Skeletal muscle tissue (tissue), 4 donors: ENCODE data around the gene WNK2. TPM values are rescaled to one million over a fixed set of nuclear protein-coding genes. Genes with fewer than 3 reads are reported as not detected.
A peak's percentile ranks its signal among the peaks of the same experiment; 100 is the strongest.

ENCODE experiments used
- H3K27ac ChIP-seq: one replicate; pipeline ENCODE4 v1.7.0; 2013; ENCODE audit warnings: mild to moderate bottlenecking, low read depth, low read length, inconsistent platforms
- H3K27me3 ChIP-seq, 3 donors: one replicate each; pipeline ENCODE4 v1.7.0; 2013; ENCODE audit warnings: low read length in 3 of 3; ENCODE audit not compliant: control insufficient read depth in 3 of 3, insufficient read depth in 3 of 3
- H3K36me3 ChIP-seq, 3 donors: one replicate each; pipeline ENCODE4 v1.7.0; 2013; ENCODE audit warnings: low read length in 3 of 3; ENCODE audit not compliant: control insufficient read depth in 3 of 3, insufficient read depth in 3 of 3
- H3K4me1 ChIP-seq, 3 donors: one replicate each; pipeline ENCODE4 v1.7.0; 2013; ENCODE audit warnings: low read length in 3 of 3, mild to moderate bottlenecking in 3 of 3; ENCODE audit not compliant: control insufficient read depth in 3 of 3, insufficient read depth in 3 of 3
- H3K4me3 ChIP-seq, 3 donors: one replicate each; pipeline ENCODE4 v1.7.0; 2013; ENCODE audit warnings: low read length in 3 of 3
- H3K9ac ChIP-seq, 3 donors: one replicate each; pipeline ENCODE4 v1.7.0; 2013; ENCODE audit warnings: low read length in 3 of 3, mild to moderate bottlenecking in 3 of 3, moderate library complexity in 2 of 3, low read depth in 1 of 3
- H3K9me3 ChIP-seq, 3 donors: one replicate each; pipeline ENCODE4 v1.7.0; 2013; ENCODE audit warnings: low read length in 3 of 3; ENCODE audit not compliant: control insufficient read depth in 3 of 3
- total RNA-seq: library from RNA; depleted of rRNA; stranded (reverse); fragments of >200 nt; gene quantifications from one replicate; pipeline ENCODE4 v1.2.3, GENCODE V29; 2014
- donor health status: Osteomylitis.

WNK2 gene
- total RNA-seq, 1 donor from 2014 or later: 4.7 TPM

- H3K27me3 ChIP-seq: no peaks in the 10 kb centered on the region
- peak overlapping the region; percentile 43 to 89 (median 57) for H3K9ac ChIP-seq
- H3K27ac ChIP-seq: peak overlapping the region; percentile 91
- peak overlapping the region in 2 of 3 donors; percentile 31 to 33 for H3K4me3 ChIP-seq
- H3K4me1 ChIP-seq: peaks cover 75 to 83% (median 82%) of the 10 kb centered on the region in 3 donors
- H3K9me3 ChIP-seq: no peaks in the 10 kb centered on the region
- no peaks in the 10 kb centered on the region for H3K36me3 ChIP-seq
Observed at GRCh38 chr9:93206576-93207155, 22.7 kb downstream of the WNK2 start.

DNA sequence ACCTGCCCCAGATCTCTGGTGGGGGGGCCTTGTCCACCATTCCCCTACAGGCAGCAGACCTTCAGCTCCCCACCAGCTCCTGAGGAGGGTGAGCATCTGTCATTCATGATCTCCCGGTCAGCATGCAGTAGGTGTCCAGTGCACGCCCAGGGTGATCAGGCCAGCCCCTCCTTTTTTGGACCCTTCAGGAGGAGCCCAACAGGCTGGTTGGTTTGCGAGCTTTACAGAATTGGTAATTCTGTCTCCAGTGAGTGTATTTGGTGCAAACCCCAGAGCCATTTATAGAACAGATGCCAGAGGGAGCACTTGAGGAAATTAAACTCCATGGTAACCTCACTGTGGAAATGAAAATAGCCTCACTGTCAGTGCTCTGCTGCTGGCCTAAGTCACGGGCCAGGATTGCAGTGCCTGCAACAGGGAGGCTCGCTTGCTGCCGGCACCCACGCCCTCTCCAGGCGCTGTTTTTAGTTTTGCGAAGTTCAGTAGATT, 23.4 kb downstream of the WNK2 start:
- H3K4me1 ChIP-seq: peaks cover 69 to 79% (median 76%) of the 10 kb centered on the region in 3 donors
- H3K9ac ChIP-seq: peak overlapping the region; percentile 57 to 89 (median 61)
- H3K27me3 ChIP-seq: no peaks in the 10 kb centered on the region
- no peaks in the 10 kb centered on the region for H3K9me3 ChIP-seq
- H3K27ac ChIP-seq: peak overlapping the region; percentile 91
- H3K4me3 ChIP-seq: peak overlapping the region; percentile 57 to 67 (median 57)
- H3K36me3 ChIP-seq: no peaks in the 10 kb centered on the region

DNA sequence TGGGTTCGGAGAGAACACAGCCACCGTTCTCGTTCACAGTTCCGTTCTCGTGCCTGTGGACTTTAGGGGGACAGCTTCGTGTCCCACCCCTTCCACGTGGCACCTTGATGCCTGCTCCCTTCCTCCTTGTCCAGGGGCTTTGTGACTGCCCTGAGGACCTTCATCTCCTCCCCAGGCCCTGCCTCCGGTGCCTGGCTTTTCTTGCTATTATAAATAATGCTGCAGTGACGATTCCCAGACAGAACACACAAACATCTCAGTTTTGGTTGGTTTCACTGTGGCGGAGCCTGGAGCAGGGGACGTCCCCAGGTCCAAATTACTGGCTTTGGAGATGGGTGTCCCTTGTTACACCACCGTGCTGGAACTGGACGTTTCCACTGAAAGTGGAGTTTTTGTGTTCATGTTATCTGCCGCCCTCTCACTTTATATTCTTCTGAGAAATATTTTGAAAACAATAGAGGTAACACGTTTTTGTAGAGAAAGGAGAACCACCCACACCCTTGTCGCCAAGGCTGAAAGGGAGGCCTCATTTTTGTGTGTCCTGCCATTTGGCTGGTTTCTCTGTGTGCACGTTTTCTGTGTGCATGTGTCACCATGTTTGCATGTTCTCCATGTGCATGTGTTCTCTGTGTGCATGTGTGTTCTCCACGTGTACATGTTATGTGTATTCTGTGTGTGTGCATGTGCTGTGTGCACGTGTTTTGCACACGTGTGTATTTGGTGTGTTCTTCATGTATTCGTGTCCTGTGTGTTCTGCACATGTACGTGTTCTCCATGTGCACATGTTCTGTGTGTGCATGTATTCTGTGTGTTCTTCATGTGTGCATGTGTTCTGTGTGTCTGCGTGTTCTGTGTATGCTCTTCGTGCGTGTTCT, 24.2 kb downstream of the WNK2 start:
- no peaks in the 10 kb centered on the region for H3K27me3 ChIP-seq
- H3K9ac ChIP-seq: peak overlapping the region; percentile 26 to 89 (median 61)
- H3K4me3 ChIP-seq: peak overlapping the region; percentile 57 to 67 (median 57)
- H3K4me1 ChIP-seq: peaks cover 63 to 79% (median 77%) of the 10 kb centered on the region in 3 donors
- H3K27ac ChIP-seq: peak overlapping the region; percentile 91
- no peaks in the 10 kb centered on the region for H3K36me3 ChIP-seq
- no peaks in the 10 kb centered on the region for H3K9me3 ChIP-seq

DNA sequence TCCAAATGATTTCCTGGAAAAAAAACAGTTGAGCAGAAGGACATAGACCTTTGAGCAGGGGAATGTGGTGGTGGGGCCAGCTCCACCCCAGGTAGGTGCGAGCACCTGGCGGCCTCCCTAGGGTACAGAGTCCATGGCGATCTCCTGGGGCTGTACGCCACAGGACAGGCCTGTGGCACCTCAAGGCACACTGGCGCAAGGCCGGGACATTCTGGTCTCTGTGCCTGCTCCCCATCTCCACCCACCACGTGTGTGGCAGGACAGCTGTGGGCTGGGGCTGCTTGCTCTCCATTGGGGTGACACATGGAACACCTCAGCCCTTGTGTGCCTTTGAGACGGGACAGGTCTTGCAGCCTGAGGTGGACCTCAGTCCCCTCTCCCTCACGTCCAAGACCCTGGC, 25.2 kb downstream of the WNK2 start:
- Histone ChIP-seq H3K27ac (peak overlapping the region; percentile 32), H3K4me1 (peaks cover 53 to 69% (median 67%) of the 10 kb centered on the region in 3 donors), H3K27me3 (no peaks in the 10 kb centered on the region), H3K4me3 (no peak overlapping the region), H3K9ac (no peak overlapping the region), H3K9me3 (no peaks in the 10 kb centered on the region), H3K36me3 (no peaks in the 10 kb centered on the region)

GRCh38 chr9:93209576-93210323, 25.8 kb downstream of the WNK2 start:
- Histone ChIP-seq H3K27me3 (no peaks in the 10 kb centered on the region), H3K9me3 (no peaks in the 10 kb centered on the region), H3K27ac (peak overlapping the region; percentile 32), H3K4me1 (peaks cover 46 to 62% (median 61%) of the 10 kb centered on the region in 3 donors), H3K4me3 (no peak overlapping the region), H3K36me3 (no peaks in the 10 kb centered on the region), H3K9ac (peak overlapping the region in 1 of 3 donors; percentile 33)

- Histone ChIP-seq H3K4me1 (peaks cover 39 to 55% (median 54%) of the 10 kb centered on the region in 3 donors), H3K4me3 (no peak overlapping the region), H3K27ac (peak overlapping the region; percentile 32)
Observed at GRCh38 chr9:93210324-93210973, 26.5 kb downstream of the WNK2 start.

DNA sequence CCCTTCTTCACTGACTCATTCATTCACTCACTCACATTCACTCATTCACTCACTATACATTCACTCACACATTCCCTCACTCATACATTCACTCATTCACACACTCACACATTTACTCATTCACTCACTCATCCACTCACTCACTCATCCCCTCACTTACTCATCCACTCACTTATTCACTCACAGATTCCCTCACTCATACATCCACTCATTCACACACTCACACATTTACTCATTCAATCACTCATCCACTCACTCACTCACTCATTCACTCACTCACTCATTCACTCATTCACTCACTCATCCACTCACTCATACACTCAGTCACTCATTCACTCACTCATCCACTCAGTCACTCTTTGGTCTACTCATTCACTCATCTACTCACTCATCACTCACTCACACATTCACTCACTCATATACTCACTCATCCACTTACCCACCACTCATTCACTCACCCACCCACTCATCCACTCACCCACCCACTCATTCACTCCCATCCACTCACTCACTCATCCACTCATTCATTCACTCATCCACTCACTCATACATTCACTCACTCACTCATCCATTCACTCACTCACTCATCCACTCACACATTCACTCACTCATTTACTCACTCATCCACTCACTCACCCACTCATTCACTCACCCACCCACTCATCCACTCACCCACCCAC, 27.2 kb downstream of the WNK2 start:
- Histone ChIP-seq H3K27ac (no peak overlapping the region), H3K4me1 (peaks cover 33 to 49% (median 47%) of the 10 kb centered on the region in 3 donors), H3K9me3 (peaks cover 0 to 2% (median 0%) of the 10 kb centered on the region in 3 donors), H3K36me3 (no peaks in the 10 kb centered on the region), H3K9ac (no peak overlapping the region), H3K4me3 (no peak overlapping the region), H3K27me3 (no peaks in the 10 kb centered on the region)

More at GRCh38 chr9:93210324-93210973, 26.5 kb downstream of the WNK2 start:
- Histone ChIP-seq H3K9me3 (no peaks in the 10 kb centered on the region), H3K9ac (no peak overlapping the region), H3K36me3 (no peaks in the 10 kb centered on the region), H3K27me3 (no peaks in the 10 kb centered on the region)

DNA sequence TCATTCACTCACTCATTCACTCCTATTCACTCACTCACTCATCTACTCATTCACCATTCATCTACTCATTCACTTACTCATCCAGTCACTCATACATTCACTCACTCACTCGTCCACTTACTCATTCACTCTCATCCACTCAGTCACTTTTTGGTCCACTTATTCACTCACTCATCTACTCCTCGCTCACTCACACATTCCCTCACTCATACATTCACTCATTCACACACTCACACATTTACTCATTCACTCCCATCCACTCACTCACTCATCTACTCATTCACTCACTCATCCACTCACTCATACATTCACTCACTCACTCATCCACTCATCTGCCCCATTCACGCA, 27.7 kb downstream of the WNK2 start:
- no peaks in the 10 kb centered on the region for H3K36me3 ChIP-seq
- H3K9me3 ChIP-seq: peaks cover 0 to 2% (median 0%) of the 10 kb centered on the region in 3 donors
- H3K4me3 ChIP-seq: no peak overlapping the region
- no peak overlapping the region for H3K9ac ChIP-seq
- no peak overlapping the region for H3K27ac ChIP-seq
- H3K27me3 ChIP-seq: no peaks in the 10 kb centered on the region
- peaks cover 28 to 43% (median 42%) of the 10 kb centered on the region in 3 donors for H3K4me1 ChIP-seq

DNA sequence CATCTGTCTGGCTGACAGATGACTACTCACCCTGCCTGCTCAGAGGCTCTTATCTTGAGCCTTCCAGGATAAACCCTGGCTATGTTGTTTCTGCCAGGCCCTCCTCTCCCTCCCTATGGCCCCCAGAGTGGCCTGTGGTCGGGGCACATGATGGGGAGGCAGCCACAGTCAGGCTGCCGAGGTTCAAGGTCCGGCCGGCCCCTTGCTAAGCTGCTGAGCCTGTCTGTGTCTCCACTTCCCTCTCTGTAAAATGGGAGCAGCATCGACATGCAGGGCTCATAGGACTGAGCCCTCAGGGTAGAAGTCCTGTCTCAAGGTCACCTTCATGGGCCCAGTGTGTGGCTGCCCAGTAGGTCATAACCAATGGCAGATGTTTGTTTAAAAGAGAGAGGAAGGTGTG, 28.5 kb downstream of the WNK2 start:
- Histone ChIP-seq H3K9me3 (peaks cover 0 to 2% (median 0%) of the 10 kb centered on the region in 3 donors), H3K27ac (no peak overlapping the region), H3K4me1 (peaks cover 23 to 40% (median 37%) of the 10 kb centered on the region in 3 donors)

More for the DNA sequence above, 28.5 kb downstream of the WNK2 start:
- Histone ChIP-seq H3K9ac (no peak overlapping the region), H3K4me3 (no peak overlapping the region), H3K27me3 (no peaks in the 10 kb centered on the region), H3K36me3 (no peaks in the 10 kb centered on the region)
